Mucosa of rectum (tissue), 2 donors: ENCODE results near the gene PACS1.

Source experiments
- H3K27ac ChIP-seq, 2 donors: one replicate each; pipeline ENCODE4 v1.7.0; 2013; ENCODE audit warnings: inconsistent platforms in 2 of 2, low read depth in 2 of 2, low read length in 2 of 2
- H3K27me3 ChIP-seq, 2 donors: one replicate each; pipeline ENCODE4 v1.7.0; 2013; ENCODE audit warnings: low read length in 2 of 2; ENCODE audit not compliant: control insufficient read depth in 2 of 2, insufficient read depth in 2 of 2
- H3K36me3 ChIP-seq, 2 donors: one replicate each; pipeline ENCODE4 v1.7.0; 2013; ENCODE audit warnings: low read length in 2 of 2; ENCODE audit not compliant: control insufficient read depth in 2 of 2, insufficient read depth in 2 of 2
- H3K4me1 ChIP-seq, 2 donors: one replicate each; pipeline ENCODE4 v1.7.0; 2013; ENCODE audit warnings: low read length in 2 of 2, mild to moderate bottlenecking in 1 of 2; ENCODE audit not compliant: control insufficient read depth in 2 of 2, insufficient read depth in 2 of 2
- H3K4me3 ChIP-seq, 2 donors: one replicate each; pipeline ENCODE4 v1.7.0; 2013; ENCODE audit warnings: low read length in 2 of 2
- H3K9ac ChIP-seq, 2 donors: one replicate each; pipeline ENCODE4 v1.7.0; 2013; ENCODE audit warnings: low read length in 2 of 2, low read depth in 1 of 2, mild to moderate bottlenecking in 1 of 2
- H3K9me3 ChIP-seq, 2 donors: one replicate each; pipeline ENCODE4 v1.7.0; 2013; ENCODE audit warnings: low read length in 2 of 2; ENCODE audit not compliant: control insufficient read depth in 2 of 2
- donor health status: healthy.
- donor health status: Normal muscosa, but diverticular disease.

Gene PACS1

GRCh38 chr11:66218846-66219620 is 149.0 kb downstream of the PACS1 start:
- Histone ChIP-seq H3K4me1 (peaks cover 0 to 3% of the 10 kb centered on the region in 2 donors), H3K27ac (no peak overlapping the region), H3K4me3 (no peak overlapping the region), H3K36me3 (peaks cover 12 to 37% of the 10 kb centered on the region in 2 donors), H3K27me3 (no peaks in the 10 kb centered on the region), H3K9me3 (no peaks in the 10 kb centered on the region), H3K9ac (no peak overlapping the region)

GRCh38 chr11:66219846-66220565 is 149.9 kb downstream of the PACS1 start:
- no peak overlapping the region for H3K9ac ChIP-seq
- H3K36me3 ChIP-seq, result peaks cover 17 to 40% of the 10 kb centered on the region in 2 donors
- H3K27me3 ChIP-seq, result no peaks in the 10 kb centered on the region
- H3K4me3 ChIP-seq, result no peak overlapping the region
- peaks cover 0 to 3% of the 10 kb centered on the region in 2 donors for H3K4me1 ChIP-seq
- no peaks in the 10 kb centered on the region for H3K9me3 ChIP-seq
- H3K27ac ChIP-seq, result no peak overlapping the region

- H3K36me3 ChIP-seq, result peaks cover 17 to 40% of the 10 kb centered on the region in 2 donors
- H3K27ac ChIP-seq, result no peak overlapping the region
- no peak overlapping the region for H3K4me3 ChIP-seq
- H3K9me3 ChIP-seq, result no peaks in the 10 kb centered on the region
- H3K4me1 ChIP-seq, result peaks cover 0 to 3% of the 10 kb centered on the region in 2 donors
- H3K9ac ChIP-seq, result no peak overlapping the region
- H3K27me3 ChIP-seq, result no peaks in the 10 kb centered on the region
These were observed 150.5 kb downstream of the PACS1 start for GRCh38 chr11:66220566-66220935.

GRCh38 chr11:66221012-66221411 is 150.9 kb downstream of the PACS1 start:
- no peak overlapping the region for H3K9ac ChIP-seq
- no peaks in the 10 kb centered on the region for H3K9me3 ChIP-seq
- H3K4me1 ChIP-seq, result peaks cover 0 to 3% of the 10 kb centered on the region in 2 donors
- no peak overlapping the region for H3K27ac ChIP-seq
- peaks cover 17 to 38% of the 10 kb centered on the region in 2 donors for H3K36me3 ChIP-seq
- H3K27me3 ChIP-seq, result no peaks in the 10 kb centered on the region
- H3K4me3 ChIP-seq, result no peak overlapping the region

- Histone ChIP-seq H3K9ac (no peak overlapping the region), H3K4me1 (peaks cover 0 to 3% of the 10 kb centered on the region in 2 donors), H3K27me3 (no peaks in the 10 kb centered on the region), H3K4me3 (no peak overlapping the region), H3K36me3 (peaks cover 17 to 35% of the 10 kb centered on the region in 2 donors), H3K9me3 (no peaks in the 10 kb centered on the region), H3K27ac (peak overlapping the region in 1 of 2 donors; percentile 56)
These were observed 151.7 kb downstream of the PACS1 start for GRCh38 chr11:66221726-66222236.

GRCh38 chr11:66222358-66223149 is 152.5 kb downstream of the PACS1 start:
- peak overlapping the region in 1 of 2 donors; percentile 56 for H3K27ac ChIP-seq
- peaks cover 0 to 3% of the 10 kb centered on the region in 2 donors for H3K4me1 ChIP-seq
- H3K9me3 ChIP-seq, result no peaks in the 10 kb centered on the region
- H3K4me3 ChIP-seq, result no peak overlapping the region
- no peaks in the 10 kb centered on the region for H3K27me3 ChIP-seq
- peak overlapping the region in 1 of 2 donors; percentile 3 for H3K9ac ChIP-seq
- peaks cover 13 to 30% of the 10 kb centered on the region in 2 donors for H3K36me3 ChIP-seq

GRCh38 chr11:66224226-66224855 is 154.3 kb downstream of the PACS1 start:
- Histone ChIP-seq H3K4me3 (no peak overlapping the region), H3K4me1 (peaks cover 0 to 3% of the 10 kb centered on the region in 2 donors), H3K9me3 (no peaks in the 10 kb centered on the region), H3K9ac (no peak overlapping the region), H3K27ac (no peak overlapping the region), H3K36me3 (peaks cover 10 to 18% of the 10 kb centered on the region in 2 donors), H3K27me3 (no peaks in the 10 kb centered on the region)

- Histone ChIP-seq H3K4me3 (no peak overlapping the region), H3K9me3 (no peaks in the 10 kb centered on the region), H3K27ac (no peak overlapping the region), H3K4me1 (peaks cover 0 to 3% of the 10 kb centered on the region in 2 donors), H3K9ac (no peak overlapping the region), H3K36me3 (peaks cover 10 to 11% of the 10 kb centered on the region in 2 donors), H3K27me3 (no peaks in the 10 kb centered on the region)
These were observed 155.0 kb downstream of the PACS1 start for GRCh38 chr11:66225066-66225465.

GRCh38 chr11:66226101-66226500 is 156.0 kb downstream of the PACS1 start:
- H3K27me3 ChIP-seq, result no peaks in the 10 kb centered on the region
- H3K4me3 ChIP-seq, result no peak overlapping the region
- H3K4me1 ChIP-seq, result peaks cover 0 to 3% of the 10 kb centered on the region in 2 donors
- H3K9ac ChIP-seq, result no peak overlapping the region
- H3K9me3 ChIP-seq, result no peaks in the 10 kb centered on the region
- H3K36me3 ChIP-seq, result peaks cover 4 to 9% of the 10 kb centered on the region in 2 donors
- H3K27ac ChIP-seq, result no peak overlapping the region
